Left lung (tissue), 10 donors: Measurements from ENCODE around the gene FUOM. TPM values are rescaled to one million over a fixed set of nuclear protein-coding genes. Genes with fewer than 3 reads are reported as not detected.
A peak's percentile ranks its signal among the peaks of the same experiment; 100 is the strongest.

Experiments
- ATAC-seq: fragments of 200-7000 bp; cut with Tn5 transposase; one replicate; pipeline ENCODE4 v1.9.1; 2020; ENCODE audit warnings: moderate library complexity
- DNase-seq, 4 donors: peaks; one replicate each; pipeline ENCODE4 v3.0.0-alpha.2; 2013 to 2020
- H3K27ac ChIP-seq, 2 donors: fragments of 200-600 bp; sonication (generic) in 1 of 2; one replicate each; pipeline versions ENCODE4 v1.5.0 to v1.8.0; 2020 to 2021
- H3K27me3 ChIP-seq, 2 donors: fragments of 200-600 bp; sonication (generic) in 1 of 2; one replicate each; pipeline versions ENCODE4 v1.5.0 to v1.8.0; 2020 to 2021
- H3K36me3 ChIP-seq, 2 donors: fragments of 200-600 bp; sonication (generic) in 1 of 2; one replicate each; pipeline versions ENCODE4 v1.5.0 to v1.8.0; 2020 to 2021
- H3K4me1 ChIP-seq, 2 donors: fragments of 200-600 bp; one replicate each; pipeline ENCODE4 v1.8.0; 2021
- H3K4me3 ChIP-seq, 2 donors: fragments of 200-600 bp; sonication (generic) in 1 of 2; one replicate each; pipeline versions ENCODE4 v1.5.0 to v1.8.0; 2020 to 2021; ENCODE audit warnings: mild to moderate bottlenecking in 1 of 2
- H3K9me3 ChIP-seq, 2 donors: fragments of 200-600 bp; sonication (generic) in 1 of 2; one replicate each; pipeline versions ENCODE4 v1.5.0 to v1.8.0; 2020 to 2021
- intact Hi-C, 2 donors: fragments of 100-400 bp; cut with DNase I; formaldehyde crosslinking; loops; one replicate each; pipeline versions ENCODE4 v1.11.2 to v1.14.2; 2022
- polyA plus RNA-seq, 6 donors: library from polyadenylated mRNA; unstranded; fragments of 120-200 nt; gene quantifications; one replicate each; pipeline ENCODE4 v1.2.1, GENCODE V29; 2013; ENCODE audit not compliant: insufficient read length in 6 of 6
- total RNA-seq, 2 donors: library from RNA; stranded (reverse); fragmentation: NEBNext Ultra II Directional; extraction: Animal tissue kit (Norgen Biotek cat#: 25700); gene quantifications; one replicate each; pipeline ENCODE4 v1.2.1, GENCODE V29; 2021
- TF ChIP-seq, protein P1 (sequence below), 2 donors: fragments of 200-600 bp; sonication (generic) in 1 of 2; IDR thresholded peaks; one replicate each; pipeline versions ENCODE4 v1.5.0 to v1.8.0; 2021; ENCODE audit warnings: antibody characterized with exemption in 2 of 2
- donor health status: DM: no; HTN: yes; CAD: no.
- donor health status: DM: no; HTN: no; CAD: no.

The FUOM gene
- total and polyA plus RNA-seq, 8 donors = 6.2 to 24.1 (median 9.4) TPM

DNA sequence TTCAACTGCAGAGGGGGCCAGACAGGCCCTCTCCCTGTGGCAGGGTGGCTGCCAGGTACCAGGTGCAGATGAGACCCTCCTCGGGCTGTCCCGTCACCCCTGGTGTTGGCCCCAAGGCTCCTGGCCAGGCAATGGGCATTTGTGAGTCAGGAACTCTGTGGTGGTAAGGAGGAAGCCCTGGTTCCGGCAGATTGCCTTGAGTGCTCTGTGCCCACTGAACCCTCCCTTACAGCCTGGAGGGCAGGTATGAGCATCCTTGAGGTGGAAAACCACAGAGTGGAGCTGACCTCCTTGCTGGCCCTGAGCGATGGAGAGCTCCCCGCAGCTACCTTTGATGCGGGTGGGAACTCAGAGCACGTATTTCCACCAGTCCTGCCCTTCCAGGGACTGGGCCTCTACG is 23.2 kb upstream of the FUOM start:
- Histone ChIP-seq H3K4me3 (no peak overlapping the region), H3K36me3 (no peaks in the 10 kb centered on the region), H3K27ac (no peak overlapping the region), H3K4me1 (peaks cover 4 to 26% of the 10 kb centered on the region in 2 donors), H3K27me3 (peaks cover 0 to 29% of the 10 kb centered on the region in 2 donors), H3K9me3 (no peaks in the 10 kb centered on the region)
- DNase-seq = peak in 1 of 4 donors; percentile 62
- intact Hi-C loops = no loop called here
- TF ChIP-seq, protein P1, sequence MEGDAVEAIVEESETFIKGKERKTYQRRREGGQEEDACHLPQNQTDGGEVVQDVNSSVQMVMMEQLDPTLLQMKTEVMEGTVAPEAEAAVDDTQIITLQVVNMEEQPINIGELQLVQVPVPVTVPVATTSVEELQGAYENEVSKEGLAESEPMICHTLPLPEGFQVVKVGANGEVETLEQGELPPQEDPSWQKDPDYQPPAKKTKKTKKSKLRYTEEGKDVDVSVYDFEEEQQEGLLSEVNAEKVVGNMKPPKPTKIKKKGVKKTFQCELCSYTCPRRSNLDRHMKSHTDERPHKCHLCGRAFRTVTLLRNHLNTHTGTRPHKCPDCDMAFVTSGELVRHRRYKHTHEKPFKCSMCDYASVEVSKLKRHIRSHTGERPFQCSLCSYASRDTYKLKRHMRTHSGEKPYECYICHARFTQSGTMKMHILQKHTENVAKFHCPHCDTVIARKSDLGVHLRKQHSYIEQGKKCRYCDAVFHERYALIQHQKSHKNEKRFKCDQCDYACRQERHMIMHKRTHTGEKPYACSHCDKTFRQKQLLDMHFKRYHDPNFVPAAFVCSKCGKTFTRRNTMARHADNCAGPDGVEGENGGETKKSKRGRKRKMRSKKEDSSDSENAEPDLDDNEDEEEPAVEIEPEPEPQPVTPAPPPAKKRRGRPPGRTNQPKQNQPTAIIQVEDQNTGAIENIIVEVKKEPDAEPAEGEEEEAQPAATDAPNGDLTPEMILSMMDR (IDR thresholded peaks at IDR 0.05) = no peak
- ATAC-seq = no peak

- Histone ChIP-seq H3K27ac (no peak overlapping the region), H3K4me3 (peak overlapping the region; percentile 61 to 81), H3K27me3 (peaks cover 0 to 29% of the 10 kb centered on the region in 2 donors), H3K36me3 (no peaks in the 10 kb centered on the region), H3K9me3 (no peaks in the 10 kb centered on the region), H3K4me1 (peaks cover 4 to 26% of the 10 kb centered on the region in 2 donors)
- ATAC-seq (no peak), DNase-seq (peak in 1 of 4 donors; percentile 82)
- TF ChIP-seq, protein P1 (IDR thresholded peaks at IDR 0.05) = no peak
- intact Hi-C loops = no loop called here
Observed at GRCh38 chr10:133379801-133380666, 22.2 kb upstream of the FUOM start.

DNA sequence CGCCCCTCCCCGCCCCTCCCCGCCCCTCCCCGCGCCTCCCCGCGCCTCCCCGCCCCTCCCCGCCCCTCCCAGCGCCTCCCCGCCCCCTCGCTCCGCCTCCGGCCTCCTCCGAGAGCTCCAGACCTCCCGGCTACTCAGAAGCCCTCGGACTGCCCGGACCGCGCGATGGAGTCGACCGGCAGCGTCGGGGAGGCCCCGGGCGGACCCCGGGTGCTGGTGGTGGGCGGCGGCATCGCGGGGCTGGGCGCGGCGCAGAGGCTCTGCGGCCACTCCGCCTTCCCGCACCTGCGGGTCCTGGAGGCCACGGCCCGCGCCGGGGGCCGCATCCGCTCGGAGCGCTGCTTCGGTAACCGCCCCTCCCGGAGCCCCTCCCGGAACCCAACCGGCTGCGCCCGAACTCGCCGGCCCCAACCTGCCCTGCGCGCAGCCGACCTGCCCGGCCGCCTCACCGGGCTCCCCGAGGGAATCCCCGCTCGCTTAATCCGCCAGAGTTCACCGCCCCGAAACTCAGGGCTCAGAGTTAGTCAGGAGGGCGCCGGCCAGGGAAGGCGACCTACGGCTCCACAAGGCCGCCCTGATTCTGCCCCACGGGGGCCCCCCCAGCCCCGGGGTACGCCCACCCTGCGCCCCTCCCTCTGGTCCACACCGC is 21.5 kb upstream of the FUOM start, which contains the start of gene PAOX:
PAOX (plus strand) TSS at position 111 of the 649 bp plus-strand sequence; CDS start at position 166, 55 bp downstream.
- intact Hi-C loops = no loop called here
- peak; percentile 70 for ATAC-seq

DNA sequence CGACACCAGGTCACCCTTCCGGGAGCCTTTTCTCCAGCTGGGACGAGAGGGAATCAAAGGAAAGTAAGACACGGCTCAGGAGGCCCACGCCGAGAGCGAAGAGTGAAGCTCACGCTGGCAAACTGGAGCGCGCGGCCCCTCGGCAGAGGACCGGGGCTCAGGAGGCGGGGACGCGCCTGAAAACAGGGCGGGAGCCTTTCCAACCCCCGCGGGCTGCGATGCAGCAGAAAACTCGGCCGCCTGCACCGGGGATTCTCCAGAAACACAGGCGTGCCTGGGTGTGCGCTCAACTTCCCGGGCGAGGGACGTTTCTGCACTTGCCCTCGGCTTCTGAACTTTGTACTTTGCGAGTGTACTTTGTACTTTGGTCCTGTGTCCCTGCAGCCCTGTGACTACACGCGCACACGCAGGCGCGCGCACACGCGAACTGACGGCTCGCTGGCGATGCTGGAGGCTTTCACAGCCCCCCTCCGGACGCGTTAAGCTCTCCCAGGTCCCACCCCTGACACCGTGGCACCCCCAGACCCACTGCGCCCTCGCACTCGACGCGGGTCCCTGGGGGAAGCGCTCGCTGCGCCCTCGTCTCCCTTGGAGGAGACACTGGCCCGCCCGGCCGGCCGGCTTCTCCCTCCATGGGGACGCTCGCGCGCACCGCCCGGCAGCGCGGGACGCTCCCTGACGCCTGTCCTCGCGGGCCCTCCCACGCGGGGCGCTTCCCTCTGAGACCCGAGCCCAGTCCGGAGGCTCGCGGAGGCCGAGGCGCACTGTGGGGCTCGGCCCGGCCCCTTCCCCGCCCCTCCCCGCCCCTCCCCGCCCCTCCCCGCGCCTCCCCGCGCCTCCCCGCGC is 20.7 kb upstream of the FUOM start:
- H3K27ac ChIP-seq = peak overlapping the region; percentile 42 to 76
- DNase-seq (peak; percentile 60 to 94 (median 74)), ATAC-seq (peak; percentile 88)
- peaks cover 9 to 36% of the 10 kb centered on the region in 2 donors for H3K4me1 ChIP-seq
- H3K27me3 ChIP-seq = peaks cover 0 to 29% of the 10 kb centered on the region in 2 donors
- H3K4me3 ChIP-seq = peak overlapping the region; percentile 56 to 81
- intact Hi-C loops = no loop called here
- TF ChIP-seq, protein P1 (IDR thresholded peaks at IDR 0.05) = no peak
- H3K36me3 ChIP-seq = no peaks in the 10 kb centered on the region
- H3K9me3 ChIP-seq = no peaks in the 10 kb centered on the region

More for the DNA sequence above, 21.5 kb upstream of the FUOM start, which contains the start of gene PAOX:
- H3K9me3 ChIP-seq = no peaks in the 10 kb centered on the region
- peak within 1 kb of the TSS; percentile 42 to 76 for H3K27ac ChIP-seq
- peak; percentile 49 to 92 (median 77) for DNase-seq
- peaks cover 0 to 29% of the 10 kb centered on the region in 2 donors for H3K27me3 ChIP-seq
- TF ChIP-seq, protein P1 (IDR thresholded peaks at IDR 0.05) = no peak
- peaks cover 4 to 30% of the 10 kb centered on the region in 2 donors for H3K4me1 ChIP-seq
- H3K36me3 ChIP-seq = no peaks in the 10 kb centered on the region
- H3K4me3 ChIP-seq = peak within 1 kb of the TSS; percentile 61 to 81
